Coronary artery (tissue), 2 donors: ENCODE data around the gene ARID3B.
A peak's percentile ranks its signal among the peaks of the same experiment; 100 is the strongest.
"Not testable (repeated sequence)": the region's sequence is repeated elsewhere in the genome, so short reads cannot be mapped to it uniquely, and the experiment has no call there.

ENCODE experiments used
- DNase-seq: peaks from one replicate; pipeline ENCODE4 v3.0.0-alpha.2; 2017; ENCODE audit warnings: low spot score
- H3K27ac ChIP-seq, 2 donors: fragments of 200-600 bp; sonication (generic); one replicate each; pipeline ENCODE4 v1.5.1; 2016 to 2019
- H3K4me3 ChIP-seq: fragments of 200-600 bp; sonication (generic); 2 replicates; pipeline ENCODE4 v1.5.1; 2016; ENCODE audit warnings: mild to moderate bottlenecking, moderate library complexity
- CTCF ChIP-seq: fragments of 200-600 bp; sonication (generic); IDR thresholded peaks from one replicate; pipeline ENCODE4 v1.5.1; 2019; ENCODE audit warnings: antibody characterized with exemption

The ARID3B gene

GRCh38 chr15:74531144-74531811 is 9.7 kb upstream of the ARID3B start:
- no peak for TF ChIP-seq CTCF
- DNase-seq = no peak

GRCh38 chr15:74535388-74536084 is 5.5 kb upstream of the ARID3B start:
- Histone ChIP-seq H3K4me3 (no peak overlapping the region), H3K27ac (no peak overlapping the region)
- DNase-seq = no peak
- TF ChIP-seq CTCF = no peak

More at GRCh38 chr15:74531144-74531811, 9.7 kb upstream of the ARID3B start:
- Histone ChIP-seq H3K4me3 (no peak overlapping the region), H3K27ac (no peak overlapping the region)

GRCh38 chr15:74537736-74538135 is 3.3 kb upstream of the ARID3B start:
- TF ChIP-seq CTCF = no peak
- no peak for DNase-seq
- H3K4me3 ChIP-seq = no peak overlapping the region
- H3K27ac ChIP-seq = no peak overlapping the region

- H3K27ac ChIP-seq, H3K4me3 ChIP-seq, DNase-seq: not testable (repeated sequence)
Observed at GRCh38 chr15:74539521-74539920, 1.5 kb upstream of the ARID3B start.

- no peak for DNase-seq
Observed at GRCh38 chr15:74540161-74540760, 759 bp upstream of the ARID3B start.

GRCh38 chr15:74541494-74542165 is 610 bp downstream of the ARID3B start:
- Histone ChIP-seq H3K4me3 (peak overlapping the region; percentile 84), H3K27ac (peak overlapping the region; percentile 69 to 80)
- DNase-seq = peak; percentile 75
- no peak for TF ChIP-seq CTCF

More at GRCh38 chr15:74540161-74540760, 759 bp upstream of the ARID3B start:
- peak overlapping the region; percentile 84 for H3K4me3 ChIP-seq
- TF ChIP-seq CTCF = no peak
- H3K27ac ChIP-seq = peak overlapping the region; percentile 35 to 69
